ENCODE data around the gene GOLGA6A. TPM values are rescaled to one million over a fixed set of nuclear protein-coding genes. Genes with fewer than 3 reads are reported as not detected.

Gene GOLGA6A
- total RNA-seq, 1 donor from 2014 or later = 0.12 TPM

DNA sequence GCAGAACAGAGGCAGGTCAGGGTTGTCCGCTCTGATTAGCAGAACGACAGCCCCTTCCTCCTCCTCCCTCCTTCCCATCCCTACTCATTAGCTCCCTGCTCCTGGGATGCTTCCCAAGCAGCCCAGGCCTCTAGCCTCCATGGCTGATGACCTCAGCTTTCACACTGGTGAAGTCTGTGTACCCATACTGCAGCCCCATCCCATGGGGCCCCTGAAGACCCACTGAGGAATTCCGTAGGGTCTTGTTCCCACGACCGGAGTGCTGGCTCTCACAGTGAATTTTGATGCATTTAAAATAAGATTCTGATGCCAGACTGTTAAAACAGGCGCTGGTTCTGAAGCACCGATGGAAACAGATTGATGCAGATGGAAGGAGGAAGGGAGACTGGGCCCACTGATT lies 36.1 kb downstream of the GOLGA6A start:
- Mint-ChIP-seq H3K9me3 (ENCODE audit: low read depth) (no peaks in the 10 kb centered on the region), H3K27me3 (ENCODE audit: low read depth) (no peaks in the 10 kb centered on the region), H3K27ac (ENCODE audit: unreplicated experiment) (peak overlapping the region; percentile 59), H3K4me1 (ENCODE audit: low read depth) (peaks cover 44% of the 10 kb centered on the region), H3K36me3 (ENCODE audit: low read depth) (peaks cover 4% of the 10 kb centered on the region), H3K4me3 (ENCODE audit: unreplicated experiment) (no peak overlapping the region)
- TF ChIP-seq CTCF (IDR thresholded peaks at IDR 0.05) = no peak
- DNase-seq (ENCODE audit: low spot score) = no peak

DNA sequence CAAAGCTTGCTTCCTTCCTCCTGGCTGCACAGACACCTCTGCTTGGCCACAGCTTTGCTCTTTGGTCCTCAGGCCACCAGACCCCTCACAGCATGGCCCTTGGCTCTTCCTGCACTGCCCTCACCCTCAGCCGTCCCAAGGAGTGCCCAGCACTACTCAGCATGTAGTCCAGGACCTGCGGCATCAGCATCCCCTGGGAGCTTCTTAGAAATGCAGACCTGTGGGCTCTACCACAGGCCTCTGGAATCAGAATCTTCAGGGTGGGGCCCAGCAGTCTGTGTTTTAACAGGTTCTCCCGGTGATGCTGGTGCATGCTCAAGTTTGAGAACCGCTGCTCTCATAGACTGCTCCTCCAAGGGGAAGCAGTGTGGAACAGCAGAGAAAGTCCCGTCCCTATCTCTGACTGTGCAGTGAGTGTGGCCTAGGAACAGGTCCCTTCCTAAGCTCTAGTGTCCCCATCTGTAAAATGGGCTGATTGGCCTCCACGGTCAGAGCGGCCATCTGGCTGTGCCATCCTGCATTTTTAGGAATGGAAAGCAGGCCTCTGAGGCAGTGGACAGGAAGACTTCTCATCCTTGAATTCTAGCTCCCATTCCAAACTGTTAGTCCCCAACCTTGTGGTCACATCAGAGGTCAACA lies 36.6 kb downstream of the GOLGA6A start:
- Mint-ChIP-seq H3K9me3 (ENCODE audit: low read depth) (no peaks in the 10 kb centered on the region), H3K4me3 (ENCODE audit: unreplicated experiment) (no peak overlapping the region), H3K36me3 (ENCODE audit: low read depth) (peaks cover 7% of the 10 kb centered on the region), H3K27me3 (ENCODE audit: low read depth) (no peaks in the 10 kb centered on the region), H3K27ac (ENCODE audit: unreplicated experiment) (peak overlapping the region; percentile 59), H3K4me1 (ENCODE audit: low read depth) (peaks cover 44% of the 10 kb centered on the region)
- no peak for DNase-seq (ENCODE audit: low spot score)
- no peak for TF ChIP-seq CTCF (IDR thresholded peaks at IDR 0.05)

GRCh38 chr15:74045184-74045583 lies 37.2 kb downstream of the GOLGA6A start:
- H3K4me1 Mint-ChIP-seq (ENCODE audit: low read depth) = peaks cover 44% of the 10 kb centered on the region

DNA sequence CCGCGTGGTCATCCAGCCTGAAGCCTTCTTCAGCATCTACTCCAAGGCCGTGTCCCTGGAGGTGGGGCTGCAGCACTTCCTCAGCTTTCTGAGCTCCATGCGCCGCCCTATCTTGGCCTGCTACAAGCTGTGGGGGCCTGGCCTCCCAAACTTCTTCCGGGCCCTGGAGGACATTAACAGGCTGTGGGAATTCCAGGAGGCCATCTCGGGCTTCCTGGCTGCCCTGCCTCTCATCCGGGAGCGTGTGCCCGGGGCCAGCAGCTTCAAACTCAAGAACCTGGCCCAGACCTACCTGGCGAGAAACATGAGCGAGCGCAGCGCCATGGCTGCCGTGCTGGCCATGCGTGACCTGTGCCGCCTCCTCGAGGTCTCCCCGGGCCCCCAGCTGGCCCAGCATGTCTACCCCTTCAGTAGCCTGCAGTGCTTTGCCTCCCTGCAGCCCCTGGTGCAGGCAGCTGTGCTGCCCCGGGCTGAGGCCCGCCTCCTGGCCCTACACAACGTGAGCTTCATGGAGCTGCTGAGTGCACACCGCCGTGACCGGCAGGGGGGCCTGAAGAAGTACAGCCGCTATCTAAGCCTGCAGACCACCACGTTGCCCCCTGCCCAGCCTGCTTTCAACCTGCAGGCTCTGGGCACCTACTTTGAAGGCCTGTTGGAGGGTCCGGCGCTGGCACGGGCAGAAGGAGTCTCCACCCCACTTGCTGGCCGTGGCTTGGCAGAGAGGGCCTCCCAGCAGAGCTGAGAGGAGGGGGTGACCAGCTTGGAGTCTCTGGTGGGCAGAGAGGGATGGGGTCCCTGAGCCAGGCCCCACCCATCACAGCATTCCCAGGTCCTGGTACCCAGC lies 37.9 kb downstream of the GOLGA6A start:
- peaks cover 44% of the 10 kb centered on the region for H3K4me1 Mint-ChIP-seq (ENCODE audit: low read depth)
- H3K36me3 Mint-ChIP-seq (ENCODE audit: low read depth) = peaks cover 7% of the 10 kb centered on the region
- H3K27ac Mint-ChIP-seq (ENCODE audit: unreplicated experiment) = no peak overlapping the region
- DNase-seq (ENCODE audit: low spot score) = no peak
- H3K4me3 Mint-ChIP-seq (ENCODE audit: unreplicated experiment) = no peak overlapping the region
- H3K9me3 Mint-ChIP-seq (ENCODE audit: low read depth) = no peaks in the 10 kb centered on the region
- no peak for TF ChIP-seq CTCF (IDR thresholded peaks at IDR 0.05)
- no peaks in the 10 kb centered on the region for H3K27me3 Mint-ChIP-seq (ENCODE audit: low read depth)

More at GRCh38 chr15:74045184-74045583, 37.2 kb downstream of the GOLGA6A start:
- H3K36me3 Mint-ChIP-seq (ENCODE audit: low read depth) = peaks cover 7% of the 10 kb centered on the region
- no peaks in the 10 kb centered on the region for H3K9me3 Mint-ChIP-seq (ENCODE audit: low read depth)
- no peaks in the 10 kb centered on the region for H3K27me3 Mint-ChIP-seq (ENCODE audit: low read depth)
- H3K4me3 Mint-ChIP-seq (ENCODE audit: unreplicated experiment) = no peak overlapping the region
- H3K27ac Mint-ChIP-seq (ENCODE audit: unreplicated experiment) = peak overlapping the region; percentile 47
- no peak for DNase-seq (ENCODE audit: low spot score)
- no peak for TF ChIP-seq CTCF (IDR thresholded peaks at IDR 0.05)

DNA sequence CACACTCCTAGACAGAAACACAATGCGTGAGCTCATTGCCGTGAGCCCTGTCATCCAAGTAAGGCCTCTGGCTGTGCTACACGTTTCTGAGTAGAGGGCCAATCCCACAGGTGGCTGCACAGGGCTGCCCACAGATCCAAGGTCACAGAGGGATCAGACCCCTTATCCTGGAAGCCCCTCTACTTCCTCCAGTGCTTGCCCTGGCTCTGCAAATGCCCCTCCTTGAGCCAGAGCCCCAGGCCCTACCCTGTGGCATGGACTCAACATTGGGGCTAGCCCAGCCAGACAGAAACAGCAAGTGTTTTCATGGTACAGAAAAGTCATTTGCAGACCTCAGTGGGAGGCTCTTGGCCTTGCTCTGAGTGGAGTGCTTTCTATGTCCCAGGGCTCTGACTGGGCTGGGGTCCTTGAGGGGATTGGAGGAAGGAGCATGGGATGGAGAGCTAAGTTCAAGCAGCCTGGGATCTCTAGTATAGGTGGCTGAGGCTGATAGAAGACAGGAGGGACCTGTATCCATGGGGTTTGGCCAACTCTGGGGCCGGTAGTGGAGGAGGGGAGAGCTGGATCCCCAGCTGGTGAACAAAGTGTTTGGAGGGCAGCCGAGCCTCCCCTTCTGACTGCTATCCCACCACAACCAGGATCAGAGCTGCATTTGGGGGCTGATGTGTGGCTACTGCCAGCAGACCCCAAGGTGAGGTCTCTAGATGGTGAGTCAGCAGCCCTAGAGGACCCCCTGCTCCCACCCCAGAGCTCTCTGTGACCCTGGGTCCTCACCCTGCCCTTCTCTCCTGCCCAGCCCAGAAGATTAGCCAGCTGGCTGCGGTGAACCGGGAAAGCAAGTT lies 38.7 kb downstream of the GOLGA6A start:
- H3K36me3 Mint-ChIP-seq (ENCODE audit: low read depth) = peaks cover 7% of the 10 kb centered on the region
- H3K9me3 Mint-ChIP-seq (ENCODE audit: low read depth) = no peaks in the 10 kb centered on the region
- peaks cover 49% of the 10 kb centered on the region for H3K4me1 Mint-ChIP-seq (ENCODE audit: low read depth)
- no peak overlapping the region for H3K27ac Mint-ChIP-seq (ENCODE audit: unreplicated experiment)
- H3K4me3 Mint-ChIP-seq (ENCODE audit: unreplicated experiment) = no peak overlapping the region
- no peaks in the 10 kb centered on the region for H3K27me3 Mint-ChIP-seq (ENCODE audit: low read depth)
- DNase-seq (ENCODE audit: low spot score) = no peak
- TF ChIP-seq CTCF (IDR thresholded peaks at IDR 0.05) = no peak
